ENCODE results near the gene SNRK. TPM values are rescaled to one million over a fixed set of nuclear protein-coding genes. Genes with fewer than 3 reads are reported as not detected.

Gene SNRK
- total RNA-seq, 1 experiment from 2014 or later = 25.4 TPM

DNA sequence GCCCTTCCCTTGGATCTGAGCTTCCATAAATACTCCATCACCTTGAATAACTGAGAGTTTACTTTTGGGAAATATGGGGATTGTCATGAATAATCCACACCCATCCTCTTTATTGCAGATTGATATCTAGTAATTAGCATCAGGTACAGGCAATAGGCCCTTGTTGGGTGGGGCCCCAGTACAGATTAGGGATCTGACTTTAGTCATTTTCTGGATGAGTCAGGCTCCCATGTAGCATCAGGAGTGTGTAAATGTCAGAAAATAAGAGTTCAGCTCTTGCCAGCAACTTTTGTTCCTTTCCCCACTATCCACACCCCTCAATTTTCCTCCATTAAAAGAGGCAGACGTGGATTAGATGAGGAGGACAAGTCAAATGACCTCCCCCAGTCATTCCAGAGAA is 17.7 kb upstream of the SNRK start:
- CTCF ChIA-PET = no interaction called here
- H3K4me3 Mint-ChIP-seq (ENCODE audit: unreplicated experiment) = no peak overlapping the region
- H3K27ac Mint-ChIP-seq (ENCODE audit: unreplicated experiment) = no peak overlapping the region
- no peak for TF ChIP-seq CTCF (IDR thresholded peaks at IDR 0.05; ENCODE audit: insufficient read depth in 1 of 2, low read depth in 1 of 2, low read length in 1 of 2, severe bottlenecking in 1 of 2, unreplicated experiment in 1 of 2)
- Histone ChIP-seq H3K36me3 (ENCODE audit: control insufficient read depth, insufficient read depth, low read length) (no peaks in the 10 kb centered on the region), H3K4me1 (no peaks in the 10 kb centered on the region), H3K9me3 (no peaks in the 10 kb centered on the region), H3K27me3 (replicated peaks; ENCODE audit: control insufficient read depth, insufficient read depth, low read length) (no peaks in the 10 kb centered on the region), H3K4me3 (ENCODE audit: low read depth, low read length) (no peak overlapping the region)
- peaks cover 10% of the 10 kb centered on the region for H3K9me3 Mint-ChIP-seq (ENCODE audit: unreplicated experiment)
- H3K36me3 Mint-ChIP-seq (ENCODE audit: insufficient read depth, unreplicated experiment) = no peaks in the 10 kb centered on the region
- no peaks in the 10 kb centered on the region for H3K27me3 Mint-ChIP-seq (ENCODE audit: insufficient read depth, unreplicated experiment)
- POLR2A ChIA-PET = no interaction called here
- H3K4me1 Mint-ChIP-seq (ENCODE audit: low read depth, unreplicated experiment) = no peaks in the 10 kb centered on the region
- no peak for DNase-seq
- intact Hi-C loops (cut with micrococcal nuclease; ENCODE audit: unreplicated experiment) = no loop called here
- BruUV-seq (replicated peaks) = no TSS peak

GRCh38 chr3:43270078-43270477 is 16.3 kb upstream of the SNRK start:
- no peak overlapping the region for H3K27ac Mint-ChIP-seq (ENCODE audit: unreplicated experiment)
- Histone ChIP-seq H3K4me1 (no peaks in the 10 kb centered on the region), H3K27me3 (replicated peaks; ENCODE audit: control insufficient read depth, insufficient read depth, low read length) (no peaks in the 10 kb centered on the region), H3K36me3 (ENCODE audit: control insufficient read depth, insufficient read depth, low read length) (no peaks in the 10 kb centered on the region), H3K4me3 (ENCODE audit: low read depth, low read length) (no peak overlapping the region), H3K9me3 (no peaks in the 10 kb centered on the region)
- DNase-seq = no peak
- BruUV-seq (replicated peaks) = no TSS peak
- intact Hi-C loops (cut with micrococcal nuclease; ENCODE audit: unreplicated experiment) = no loop called here
- ChIA-PET CTCF (no interaction called here), POLR2A (no interaction called here)
- peaks cover 10% of the 10 kb centered on the region for H3K9me3 Mint-ChIP-seq (ENCODE audit: unreplicated experiment)
- H3K27me3 Mint-ChIP-seq (ENCODE audit: insufficient read depth, unreplicated experiment) = no peaks in the 10 kb centered on the region
- H3K4me3 Mint-ChIP-seq (ENCODE audit: unreplicated experiment) = no peak overlapping the region
- no peak for TF ChIP-seq CTCF (IDR thresholded peaks at IDR 0.05; ENCODE audit: insufficient read depth in 1 of 2, low read depth in 1 of 2, low read length in 1 of 2, severe bottlenecking in 1 of 2, unreplicated experiment in 1 of 2)
- H3K4me1 Mint-ChIP-seq (ENCODE audit: low read depth, unreplicated experiment) = no peaks in the 10 kb centered on the region
- no peaks in the 10 kb centered on the region for H3K36me3 Mint-ChIP-seq (ENCODE audit: insufficient read depth, unreplicated experiment)

GRCh38 chr3:43273416-43273815 is 12.9 kb upstream of the SNRK start:
- BruUV-seq (replicated peaks) = no TSS peak
- ChIA-PET CTCF (no interaction called here), POLR2A (no interaction called here)
- intact Hi-C loops (cut with micrococcal nuclease; ENCODE audit: unreplicated experiment) = no loop called here
- Histone ChIP-seq H3K27me3 (replicated peaks; ENCODE audit: control insufficient read depth, insufficient read depth, low read length) (no peaks in the 10 kb centered on the region), H3K9me3 (no peaks in the 10 kb centered on the region), H3K36me3 (ENCODE audit: control insufficient read depth, insufficient read depth, low read length) (no peaks in the 10 kb centered on the region), H3K4me1 (no peaks in the 10 kb centered on the region), H3K4me3 (ENCODE audit: low read depth, low read length) (no peak overlapping the region)
- Mint-ChIP-seq H3K4me1 (ENCODE audit: low read depth, unreplicated experiment) (no peaks in the 10 kb centered on the region), H3K4me3 (ENCODE audit: unreplicated experiment) (no peak overlapping the region), H3K36me3 (ENCODE audit: insufficient read depth, unreplicated experiment) (no peaks in the 10 kb centered on the region), H3K27ac (ENCODE audit: unreplicated experiment) (no peak overlapping the region), H3K9me3 (ENCODE audit: unreplicated experiment) (peaks cover 10% of the 10 kb centered on the region), H3K27me3 (ENCODE audit: insufficient read depth, unreplicated experiment) (peaks cover 7% of the 10 kb centered on the region)
- no peak for DNase-seq
- TF ChIP-seq CTCF (IDR thresholded peaks at IDR 0.05; ENCODE audit: insufficient read depth in 1 of 2, low read depth in 1 of 2, low read length in 1 of 2, severe bottlenecking in 1 of 2, unreplicated experiment in 1 of 2) = no peak

Data from Caco-2 (cell line).